Pancreas (tissue), 10 donors: ENCODE results near the gene EIF4E3. TPM values are rescaled to one million over a fixed set of nuclear protein-coding genes. Genes with fewer than 3 reads are reported as not detected.

Experiments used
- ATAC-seq, 4 donors: fragments of 200-7000 bp; cut with Tn5 transposase; one replicate each; pipeline versions ENCODE4 v1.8.0 to v1.9.1; 2020; ENCODE audit warnings: mild to moderate bottlenecking in 4 of 4, moderate library complexity in 4 of 4
- DNase-seq, 6 donors: peaks; one replicate each; pipeline ENCODE4 v3.0.0-alpha.2; 2020
- FAIRE-seq: peaks from 2 replicates; lab custom pipeline; 2012; peaks lifted over from hg19 to GRCh38; lab: Jason Lieb, UNC
- H3K27ac ChIP-seq, 4 donors: fragments of 200-600 bp; sonication (generic); 1 replicate in 3 of 4; 2 replicates in 1 of 4; pipeline versions ENCODE4 v1.5.0 to v1.8.0; 2020
- H3K27me3 ChIP-seq, 4 donors: fragments of 200-600 bp; one replicate each; pipeline ENCODE4 v1.8.0; 2021
- H3K36me3 ChIP-seq, 3 donors: fragments of 200-600 bp; sonication (generic) in 1 of 3; one replicate each; pipeline versions ENCODE4 v1.5.0 to v1.8.0; 2020 to 2021
- H3K4me1 ChIP-seq, 3 donors: fragments of 200-600 bp; one replicate each; pipeline ENCODE4 v1.8.0; 2021
- H3K4me3 ChIP-seq, 4 donors: fragments of 200-600 bp; sonication (generic) in 2 of 4; one replicate each; pipeline versions ENCODE4 v1.5.0 to v1.8.0; 2020 to 2021
- H3K9me3 ChIP-seq, 4 donors: fragments of 200-600 bp; one replicate each; pipeline ENCODE4 v1.8.0; 2021
- WGBS, 2 donors: extraction: QIAGEN DNeasy Blood & Tissue Kit; methylation state at CpG; one replicate each; pipeline ENCODE4 v1.1.7; 2013; 5-methylcytosine and 5-hydroxymethylcytosine counted together
- intact Hi-C, 3 donors: fragments of 100-400 bp; cut with DNase I; formaldehyde crosslinking; loops; one replicate each; pipeline versions ENCODE4 v1.11.1 to v1.14.2; 2022
- polyA plus RNA-seq, 2 donors: library from polyadenylated mRNA; stranded (reverse); fragments of 200-250 nt; gene quantifications; one replicate each; pipeline ENCODE4 v1.2.3, GENCODE V29; 2013
- total RNA-seq, 6 donors: library from RNA; stranded (reverse); fragmentation: NEBNext Ultra II Directional in 4 of 6; extraction: Animal tissue kit (Norgen Biotek cat#: 25700) in 4 of 6; gene quantifications; one replicate each; pipeline versions ENCODE4 v1.2.1 to v1.2.4, GENCODE V29; 2021 to 2023
- TF ChIP-seq, protein P1 (sequence below), 4 donors: fragments of 200-600 bp; sonication (generic) in 3 of 4; IDR thresholded peaks; one replicate each; pipeline versions ENCODE4 v1.5.0 to v1.8.0; 2021; ENCODE audit warnings: antibody characterized with exemption in 4 of 4
- donor health status: healthy with polysubstance abuse.
- donor health status: DM: no; HTN: no; CAD: no; lungs with moderate emphysema.
- donor health status: DM: no; HTN: no; CAD: no.
- donor health status: control.
- donor health status: control.
- donor health status: Bipolar disorder and iron deficiency.
- donor health status: DM: yes; HTN: yes; CAD: no.
- donor health status: DM: no; HTN: no; CAD: no.
- donor health status: DM: no; HTN: no; CAD: no.
- donor health status: DM: yes; HTN: yes; CAD: no.

The EIF4E3 gene
- total and polyA plus RNA-seq, 8 donors = 4.1 to 17.3 (median 13.8) TPM

GRCh38 chr3:71689291-71689690, 35.9 kb downstream of the EIF4E3 start:
- intact Hi-C loops = no loop called here
- no peaks in the 10 kb centered on the region for H3K9me3 ChIP-seq
- ATAC-seq (no peak), DNase-seq (no peak), FAIRE-seq (no peak)
- TF ChIP-seq, protein P1, sequence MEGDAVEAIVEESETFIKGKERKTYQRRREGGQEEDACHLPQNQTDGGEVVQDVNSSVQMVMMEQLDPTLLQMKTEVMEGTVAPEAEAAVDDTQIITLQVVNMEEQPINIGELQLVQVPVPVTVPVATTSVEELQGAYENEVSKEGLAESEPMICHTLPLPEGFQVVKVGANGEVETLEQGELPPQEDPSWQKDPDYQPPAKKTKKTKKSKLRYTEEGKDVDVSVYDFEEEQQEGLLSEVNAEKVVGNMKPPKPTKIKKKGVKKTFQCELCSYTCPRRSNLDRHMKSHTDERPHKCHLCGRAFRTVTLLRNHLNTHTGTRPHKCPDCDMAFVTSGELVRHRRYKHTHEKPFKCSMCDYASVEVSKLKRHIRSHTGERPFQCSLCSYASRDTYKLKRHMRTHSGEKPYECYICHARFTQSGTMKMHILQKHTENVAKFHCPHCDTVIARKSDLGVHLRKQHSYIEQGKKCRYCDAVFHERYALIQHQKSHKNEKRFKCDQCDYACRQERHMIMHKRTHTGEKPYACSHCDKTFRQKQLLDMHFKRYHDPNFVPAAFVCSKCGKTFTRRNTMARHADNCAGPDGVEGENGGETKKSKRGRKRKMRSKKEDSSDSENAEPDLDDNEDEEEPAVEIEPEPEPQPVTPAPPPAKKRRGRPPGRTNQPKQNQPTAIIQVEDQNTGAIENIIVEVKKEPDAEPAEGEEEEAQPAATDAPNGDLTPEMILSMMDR (IDR thresholded peaks at IDR 0.05) = no peak
- no peaks in the 10 kb centered on the region for H3K36me3 ChIP-seq
- H3K27ac ChIP-seq = no peak overlapping the region
- H3K4me3 ChIP-seq = no peak overlapping the region
- peaks cover 38 to 41% (median 40%) of the 10 kb centered on the region in 3 donors for H3K4me1 ChIP-seq
- H3K27me3 ChIP-seq = no peaks in the 10 kb centered on the region
- 88 to 94% methylated on average over 3 of the region's 3 CpGs for WGBS, 2 donors

GRCh38 chr3:71688121-71688520, 37.1 kb downstream of the EIF4E3 start:
- TF ChIP-seq, protein P1 (IDR thresholded peaks at IDR 0.05) = no peak
- H3K27ac ChIP-seq = no peak overlapping the region
- intact Hi-C loops = no loop called here
- H3K4me3 ChIP-seq = no peak overlapping the region
- H3K36me3 ChIP-seq = no peaks in the 10 kb centered on the region
- H3K9me3 ChIP-seq = no peaks in the 10 kb centered on the region
- H3K4me1 ChIP-seq = peaks cover 26 to 29% (median 29%) of the 10 kb centered on the region in 3 donors
- FAIRE-seq = no peak
- no peak for DNase-seq
- WGBS, 2 donors = 92 to 94% methylated on average over 1 of the region's 1 CpG
- no peaks in the 10 kb centered on the region for H3K27me3 ChIP-seq
- ATAC-seq = no peak

GRCh38 chr3:71685686-71686085, 39.5 kb downstream of the EIF4E3 start:
- Histone ChIP-seq H3K4me1 (peaks cover 10 to 19% (median 14%) of the 10 kb centered on the region in 3 donors), H3K9me3 (no peaks in the 10 kb centered on the region), H3K4me3 (no peak overlapping the region), H3K27ac (no peak overlapping the region), H3K27me3 (no peaks in the 10 kb centered on the region), H3K36me3 (no peaks in the 10 kb centered on the region)
- intact Hi-C loops = no loop called here
- FAIRE-seq (no peak), ATAC-seq (no peak), DNase-seq (no peak)
- WGBS, 2 donors = 70 to 73% methylated on average over 7 of the region's 7 CpGs
- TF ChIP-seq, protein P1 (IDR thresholded peaks at IDR 0.05) = no peak

GRCh38 chr3:71684757-71685386, 40.3 kb downstream of the EIF4E3 start:
- TF ChIP-seq, protein P1 (IDR thresholded peaks at IDR 0.05) = no peak
- peak in 2 of 4 donors; percentile 12 to 53 for ATAC-seq
- FAIRE-seq = no peak

GRCh38 chr3:71684046-71684756, 41.0 kb downstream of the EIF4E3 start:
- WGBS, 2 donors = 76 to 85% methylated on average over 7 of the region's 7 CpGs
- H3K27me3 ChIP-seq = no peaks in the 10 kb centered on the region
- FAIRE-seq (no peak), DNase-seq (no peak), ATAC-seq (no peak)
- H3K27ac ChIP-seq = no peak overlapping the region
- no peaks in the 10 kb centered on the region for H3K9me3 ChIP-seq
- H3K4me1 ChIP-seq = peaks cover 0 to 11% (median 3%) of the 10 kb centered on the region in 3 donors
- TF ChIP-seq, protein P1 (IDR thresholded peaks at IDR 0.05) = no peak
- intact Hi-C loops = no loop called here
- no peak overlapping the region for H3K4me3 ChIP-seq
- H3K36me3 ChIP-seq = no peaks in the 10 kb centered on the region

More at GRCh38 chr3:71684757-71685386, 40.3 kb downstream of the EIF4E3 start:
- Histone ChIP-seq H3K27ac (no peak overlapping the region), H3K9me3 (no peaks in the 10 kb centered on the region), H3K4me1 (peaks cover 3 to 11% (median 5%) of the 10 kb centered on the region in 3 donors), H3K27me3 (no peaks in the 10 kb centered on the region), H3K4me3 (no peak overlapping the region), H3K36me3 (no peaks in the 10 kb centered on the region)
- intact Hi-C loops = no loop called here
- WGBS, 2 donors = 66 to 77% methylated on average over 6 of the region's 6 CpGs
- no peak for DNase-seq
